GM12864 (cell line): ENCODE measurements around the gene SNORC.

ENCODE experiments used
- DNase-seq: peaks from one replicate; pipeline ENCODE4 v3.0.0-alpha.2; 2011; ENCODE audit warnings: low read depth
- H3K4me3 ChIP-seq: 2 replicates; pipeline ENCODE4 v1.5.1; 2011; ENCODE audit warnings: mild to moderate bottlenecking, low read depth, low read length, control low read depth
- CTCF ChIP-seq: IDR thresholded peaks from 2 replicates; pipeline ENCODE4 v1.5.1; 2011; ENCODE audit warnings: low read depth, mild to moderate bottlenecking, moderate library complexity, low read length, control low read depth, inconsistent platforms; ENCODE audit errors: missing control alignments

The SNORC gene

DNA sequence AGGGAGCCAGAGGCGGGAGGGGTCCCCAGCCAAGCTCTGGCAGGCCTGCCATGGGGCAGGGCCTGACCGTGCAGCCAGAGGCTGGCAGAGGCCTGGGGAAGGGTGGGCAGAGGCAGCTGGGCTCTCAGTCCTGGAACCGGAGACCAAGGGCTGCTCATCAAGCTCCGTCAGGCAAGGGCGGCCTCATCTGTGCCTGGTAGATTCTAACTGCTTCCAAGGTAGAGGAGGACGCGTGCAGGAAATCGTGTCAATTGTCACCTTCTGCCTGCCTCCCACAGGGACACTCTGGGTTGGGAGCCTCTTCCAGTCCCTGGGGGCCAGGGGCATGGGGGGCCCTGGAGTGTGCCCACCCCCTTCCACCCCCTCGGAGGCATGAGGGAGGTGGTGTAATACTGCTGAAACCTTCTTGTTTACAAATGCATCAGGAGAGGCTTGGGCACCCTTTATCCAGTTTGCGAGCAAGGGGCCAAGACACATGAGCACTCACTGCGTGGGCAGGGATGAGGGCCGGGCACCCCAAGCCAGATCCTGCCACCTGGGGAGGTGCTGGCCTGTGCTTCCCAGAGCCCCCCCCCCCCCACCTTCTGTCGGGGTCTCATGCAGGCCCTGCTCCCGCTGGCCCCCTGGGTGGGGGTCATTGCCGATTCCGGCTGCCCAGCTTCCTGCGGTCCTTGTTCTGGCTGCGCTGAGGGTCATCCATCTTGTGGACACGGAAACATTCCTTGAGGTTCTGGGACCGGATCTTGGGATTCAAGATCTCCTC lies 9.0 kb downstream of the SNORC start:
- no peak for TF ChIP-seq CTCF
- no peak for DNase-seq
- H3K4me3 ChIP-seq: no peak overlapping the region

GRCh38 chr2:232879618-232880494 lies 9.8 kb downstream of the SNORC start:
- no peak for DNase-seq
- no peak for TF ChIP-seq CTCF
- H3K4me3 ChIP-seq: no peak overlapping the region

DNA sequence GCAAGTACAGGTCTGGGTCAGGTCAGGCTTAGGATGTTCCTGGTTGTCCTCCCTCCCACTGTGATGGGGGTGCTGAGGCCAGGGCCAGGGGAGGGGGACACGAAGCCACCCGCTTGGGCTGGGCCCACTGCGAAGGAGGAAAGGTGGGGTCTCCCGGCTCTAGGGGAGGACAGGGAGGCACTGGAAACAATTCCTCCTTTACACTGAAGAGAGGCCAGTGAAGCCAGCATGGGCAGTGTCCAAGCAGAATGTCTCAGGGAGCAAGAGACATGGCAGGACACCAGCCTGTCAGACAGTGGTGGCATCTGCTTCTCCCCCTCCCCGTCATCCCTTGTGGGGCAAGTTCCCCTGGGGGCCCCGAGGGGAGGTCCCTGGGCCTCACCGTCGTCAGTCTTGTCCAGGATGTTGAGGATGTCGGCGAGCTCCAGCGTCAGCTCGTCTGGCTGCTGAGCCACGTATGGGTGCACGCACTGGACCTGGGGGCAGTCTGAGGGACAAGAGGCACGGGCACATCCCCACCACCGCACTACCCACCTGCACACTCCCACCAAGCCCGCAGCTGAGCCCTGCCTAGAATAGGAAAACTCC lies 10.8 kb downstream of the SNORC start:
- TF ChIP-seq CTCF: no peak
- no peak overlapping the region for H3K4me3 ChIP-seq
- DNase-seq: no peak

DNA sequence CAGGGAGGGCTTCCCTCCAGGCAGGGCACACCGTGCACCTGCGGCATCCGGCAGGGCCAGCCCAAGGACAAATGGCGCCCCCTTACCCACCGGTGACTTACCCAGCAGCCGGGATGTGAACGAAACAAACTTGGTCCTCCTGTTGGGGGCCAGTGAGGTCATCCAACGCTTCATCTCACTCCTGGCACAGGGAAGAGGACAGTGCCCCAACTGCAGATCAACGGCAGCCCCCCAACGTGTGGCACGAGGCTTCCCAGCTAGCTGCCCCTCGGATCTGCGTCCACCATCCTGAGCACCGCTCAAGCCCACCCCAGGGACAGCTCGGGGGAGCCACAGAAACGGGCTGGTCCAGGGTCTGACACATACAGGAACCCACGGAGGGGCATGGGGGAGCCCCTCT lies 12.0 kb downstream of the SNORC start:
- DNase-seq: no peak
- no peak for TF ChIP-seq CTCF
- no peak overlapping the region for H3K4me3 ChIP-seq

- no peak overlapping the region for H3K4me3 ChIP-seq
- DNase-seq: no peak
- no peak for TF ChIP-seq CTCF
Observed at GRCh38 chr2:232882505-232883115, 12.5 kb downstream of the SNORC start.

DNA sequence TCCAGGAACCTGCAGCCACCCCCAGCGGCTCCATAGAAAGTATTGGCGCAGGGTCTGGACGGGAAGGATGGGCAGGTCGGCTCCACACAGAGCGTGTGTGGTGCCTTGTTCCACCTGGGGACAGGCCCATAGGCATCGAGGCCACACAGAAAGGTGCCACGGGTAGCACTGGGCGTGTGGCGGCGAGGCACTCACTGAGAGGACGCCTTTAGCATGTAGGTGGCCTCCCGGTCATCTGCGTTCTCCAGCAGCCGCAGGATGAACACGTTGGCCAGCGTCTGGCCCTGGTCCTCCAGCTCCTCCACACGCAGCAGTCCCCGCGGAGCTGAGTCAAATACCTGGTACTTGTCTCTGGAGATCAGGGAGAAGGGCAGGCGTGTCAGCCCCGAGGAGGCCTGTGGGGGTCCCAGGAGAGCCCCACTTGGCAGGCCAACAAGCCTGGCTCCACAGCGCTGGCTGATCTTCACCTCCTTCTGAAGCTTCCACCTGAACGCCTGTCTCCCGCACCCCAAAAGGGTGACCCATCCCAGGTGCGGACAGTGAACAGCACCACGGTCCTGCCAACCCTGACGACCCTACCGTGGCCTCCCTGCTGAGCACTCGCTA lies 13.2 kb downstream of the SNORC start:
- no peak overlapping the region for H3K4me3 ChIP-seq
- no peak for TF ChIP-seq CTCF
- DNase-seq: no peak
